Activated CD4-positive, alpha-beta memory T cell treated with anti-CD3 and anti-CD28 coated beads for 36 hours (primary cell): Measurements from ENCODE around the gene GOLGA5. TPM values are rescaled to one million over a fixed set of nuclear protein-coding genes. Genes with fewer than 3 reads are reported as not detected.

ENCODE experiments used
- total RNA-seq, 2 experiments: library from RNA; stranded (reverse); gene quantifications; one replicate each; pipeline ENCODE4 v1.2.3, GENCODE V29; 2021

GOLGA5 gene
- total RNA-seq, 2 experiments from 2014 or later: 20.7 to 22.5 TPM

Other genes starting within 250 kb of the GOLGA5 start
- 10 to 100 TPM in 1 of 2 experiments, 1 to 10 TPM in 1; 9.2 to 10.2 TPM for gene LGMN, start 45.7 kb upstream of the GOLGA5 start, total RNA-seq
- gene CHGA, start 128.8 kb downstream of the GOLGA5 start, total RNA-seq: not detected